Vagina (tissue), 2 donors: Measurements from ENCODE around the gene BSG. TPM values are rescaled to one million over a fixed set of nuclear protein-coding genes. Genes with fewer than 3 reads are reported as not detected.
"Not testable (repeated sequence)": the region's sequence is repeated elsewhere in the genome, so short reads cannot be mapped to it uniquely, and the experiment has no call there.

Experiments used
- DNase-seq, 2 donors: peaks; one replicate each; pipeline ENCODE4 v3.0.0-alpha.2; 2017; ENCODE audit errors: extremely low spot score in 2 of 2
- H3K27ac ChIP-seq: fragments of 200-600 bp; sonication (generic); one replicate; pipeline ENCODE4 v1.5.1; 2019
- H3K27me3 ChIP-seq: fragments of 200-600 bp; sonication (generic); one replicate; pipeline ENCODE4 v1.5.1; 2019
- H3K36me3 ChIP-seq, 2 donors: fragments of 200-600 bp; sonication (generic); one replicate each; pipeline ENCODE4 v1.5.1; 2017 to 2019
- H3K4me1 ChIP-seq: fragments of 200-600 bp; sonication (generic); one replicate; pipeline ENCODE4 v1.5.1; 2019
- H3K4me3 ChIP-seq, 2 donors: fragments of 200-600 bp; sonication (generic); 1 replicate in 1 of 2; 2 replicates in 1 of 2; pipeline ENCODE4 v1.5.1; 2016 to 2019
- H3K9me3 ChIP-seq: fragments of 200-600 bp; sonication (generic); one replicate; pipeline ENCODE4 v1.5.1; 2019
- CTCF ChIP-seq, 3 experiments: fragments of 450-650 bp in 2 of 3; fragments of 200-600 bp in 1 of 3; sonication (generic) in 1 of 3; IDR thresholded peaks; one replicate each; pipeline ENCODE4 v1.5.1; 2017 to 2019; ENCODE audit warnings: antibody characterized with exemption in 3 of 3, mild to moderate bottlenecking in 2 of 3, moderate library complexity in 2 of 3
- POLR2A ChIP-seq, 2 donors: fragments of 450-650 bp; IDR thresholded peaks; one replicate each; pipeline ENCODE4 v1.6.1; 2017; ENCODE audit warnings: antibody characterized with exemption in 2 of 2, mild to moderate bottlenecking in 2 of 2, moderate library complexity in 2 of 2
- POLR2AphosphoS5 ChIP-seq, 2 donors: sonication (generic); formaldehyde crosslinking; IDR thresholded peaks; one replicate each; pipeline ENCODE4 v1.9.0; 2017; ENCODE audit warnings: antibody characterized with exemption in 2 of 2, mild to moderate bottlenecking in 2 of 2, low read depth in 1 of 2; ENCODE audit not compliant: insufficient read depth in 1 of 2
- intact Hi-C: fragments of 100-400 bp; cut with DNase I; formaldehyde crosslinking; loops from one replicate; pipeline ENCODE4 v1.15.1; 2023
- total RNA-seq: library from RNA; depleted of rRNA; stranded (reverse); fragments of >200 nt; gene quantifications from one replicate; pipeline ENCODE4 v1.2.3, GENCODE V29; 2016

Gene BSG
- total RNA-seq, 1 donor from 2014 or later: 231 TPM

- Histone ChIP-seq H3K27me3 (no peaks in the 10 kb centered on the region), H3K36me3 (no peaks in the 10 kb centered on the region), H3K27ac (no peak overlapping the region), H3K9me3 (no peaks in the 10 kb centered on the region), H3K4me1 (no peaks in the 10 kb centered on the region), H3K4me3 (no peak overlapping the region)
- TF ChIP-seq POLR2A (IDR thresholded peaks at IDR 0.05): no peak
- TF ChIP-seq POLR2AphosphoS5 (IDR thresholded peaks at IDR 0.05; ENCODE audit: insufficient read depth in 1 of 2, low read depth in 1 of 2): no peak
- no peak for TF ChIP-seq CTCF (IDR thresholded peaks at IDR 0.05)
- intact Hi-C loops: no loop called here
- DNase-seq: no peak
Observed at GRCh38 chr19:601310-601709, 28.9 kb downstream of the BSG start.

GRCh38 chr19:601790-602189, 29.4 kb downstream of the BSG start:
- intact Hi-C loops: no loop called here

GRCh38 chr19:602391-603301, 30.2 kb downstream of the BSG start:
- Histone ChIP-seq H3K4me3 (no peak overlapping the region), H3K36me3 (no peaks in the 10 kb centered on the region), H3K27ac (no peak overlapping the region), H3K27me3 (no peaks in the 10 kb centered on the region), H3K9me3 (no peaks in the 10 kb centered on the region), H3K4me1 (no peaks in the 10 kb centered on the region)
- intact Hi-C loops: no loop called here
- no peak for DNase-seq
- TF ChIP-seq POLR2A (IDR thresholded peaks at IDR 0.05) (no peak), CTCF (IDR thresholded peaks at IDR 0.05) (no peak), POLR2AphosphoS5 (IDR thresholded peaks at IDR 0.05; ENCODE audit: insufficient read depth in 1 of 2, low read depth in 1 of 2) (no peak)

More at GRCh38 chr19:601790-602189, 29.4 kb downstream of the BSG start:
- H3K9me3 ChIP-seq: no peaks in the 10 kb centered on the region
- no peak overlapping the region for H3K4me3 ChIP-seq
- no peak for DNase-seq
- H3K27ac ChIP-seq: no peak overlapping the region
- H3K4me1 ChIP-seq: no peaks in the 10 kb centered on the region
- no peaks in the 10 kb centered on the region for H3K27me3 ChIP-seq
- no peak for TF ChIP-seq POLR2AphosphoS5 (IDR thresholded peaks at IDR 0.05; ENCODE audit: insufficient read depth in 1 of 2, low read depth in 1 of 2)
- no peak for TF ChIP-seq POLR2A (IDR thresholded peaks at IDR 0.05)
- TF ChIP-seq CTCF (IDR thresholded peaks at IDR 0.05): no peak
- H3K36me3 ChIP-seq: no peaks in the 10 kb centered on the region

- H3K4me1 ChIP-seq, DNase-seq, intact Hi-C loops, H3K27me3 ChIP-seq, H3K4me3 ChIP-seq, H3K9me3 ChIP-seq, H3K27ac ChIP-seq, H3K36me3 ChIP-seq: not testable (repeated sequence)
Observed at GRCh38 chr19:603302-603639, 30.9 kb downstream of the BSG start.

GRCh38 chr19:603779-604178, 31.4 kb downstream of the BSG start:
- H3K9me3 ChIP-seq, intact Hi-C loops, H3K27ac ChIP-seq, H3K27me3 ChIP-seq, H3K4me3 ChIP-seq, H3K4me1 ChIP-seq, DNase-seq, H3K36me3 ChIP-seq: not testable (repeated sequence)

- H3K4me3 ChIP-seq: no peak overlapping the region
- no peaks in the 10 kb centered on the region for H3K9me3 ChIP-seq
- TF ChIP-seq CTCF (IDR thresholded peaks at IDR 0.05): no peak
- no peak for TF ChIP-seq POLR2A (IDR thresholded peaks at IDR 0.05)
- no peak for TF ChIP-seq POLR2AphosphoS5 (IDR thresholded peaks at IDR 0.05; ENCODE audit: insufficient read depth in 1 of 2, low read depth in 1 of 2)
- intact Hi-C loops: no loop called here
- no peak overlapping the region for H3K27ac ChIP-seq
- H3K4me1 ChIP-seq: no peaks in the 10 kb centered on the region
- H3K36me3 ChIP-seq: no peaks in the 10 kb centered on the region
- H3K27me3 ChIP-seq: no peaks in the 10 kb centered on the region
- DNase-seq: no peak
Observed at GRCh38 chr19:604355-604754, 32.0 kb downstream of the BSG start.

GRCh38 chr19:605061-605971, 32.9 kb downstream of the BSG start:
- H3K36me3 ChIP-seq, H3K27ac ChIP-seq, H3K4me1 ChIP-seq, DNase-seq, H3K9me3 ChIP-seq, H3K27me3 ChIP-seq, H3K4me3 ChIP-seq, intact Hi-C loops: not testable (repeated sequence)
